HG02798 (cell line): ENCODE measurements around the gene LRRC8D.
A peak's percentile ranks its signal among the peaks of the same experiment; 100 is the strongest.

Source experiments
- ATAC-seq: cut with Tn5 transposase; IDR thresholded peaks from one replicate; pipeline ENCODE4 v1.9.1; 2021; ENCODE audit warnings: mild to moderate bottlenecking; ENCODE audit not compliant: unreplicated experiment, poor library complexity

LRRC8D gene

DNA sequence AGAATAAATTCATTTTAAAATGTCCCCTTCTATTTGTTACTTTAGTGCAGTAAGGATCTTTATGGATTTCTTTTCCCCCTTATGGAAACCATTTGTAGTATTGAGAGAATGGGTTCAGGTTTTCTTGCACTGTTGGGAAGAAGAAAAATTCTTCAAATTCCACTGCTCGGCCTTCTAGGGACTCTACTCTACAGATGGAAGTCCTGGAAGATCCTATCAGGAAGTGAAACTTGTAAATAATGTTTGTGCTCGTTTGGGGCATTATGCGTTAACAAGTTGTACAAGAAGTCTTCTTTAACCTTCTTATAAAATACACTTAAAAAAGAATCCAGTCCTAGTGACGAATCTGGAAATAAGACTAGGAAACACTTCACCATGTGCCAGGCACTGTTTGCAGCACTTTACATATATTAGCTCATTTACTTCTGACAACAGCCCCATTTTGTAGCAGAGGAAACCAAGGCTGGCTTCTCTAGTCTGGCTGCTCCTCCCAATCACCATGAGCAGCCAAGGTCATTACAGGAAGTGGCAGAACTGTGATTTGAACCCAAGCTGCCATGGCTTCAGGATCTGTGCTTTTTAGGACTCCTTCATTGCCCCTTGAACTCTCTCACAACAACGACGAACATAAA is 11.8 kb downstream of the LRRC8D start:
- no peak for ATAC-seq

GRCh38 chr1:89833183-89834082 is 12.6 kb downstream of the LRRC8D start:
- ATAC-seq, result no peak

GRCh38 chr1:89834083-89834704 is 13.4 kb downstream of the LRRC8D start:
- ATAC-seq, result no peak

- ATAC-seq, result no peak
Observed at GRCh38 chr1:89836252-89837035, 15.6 kb downstream of the LRRC8D start.

DNA sequence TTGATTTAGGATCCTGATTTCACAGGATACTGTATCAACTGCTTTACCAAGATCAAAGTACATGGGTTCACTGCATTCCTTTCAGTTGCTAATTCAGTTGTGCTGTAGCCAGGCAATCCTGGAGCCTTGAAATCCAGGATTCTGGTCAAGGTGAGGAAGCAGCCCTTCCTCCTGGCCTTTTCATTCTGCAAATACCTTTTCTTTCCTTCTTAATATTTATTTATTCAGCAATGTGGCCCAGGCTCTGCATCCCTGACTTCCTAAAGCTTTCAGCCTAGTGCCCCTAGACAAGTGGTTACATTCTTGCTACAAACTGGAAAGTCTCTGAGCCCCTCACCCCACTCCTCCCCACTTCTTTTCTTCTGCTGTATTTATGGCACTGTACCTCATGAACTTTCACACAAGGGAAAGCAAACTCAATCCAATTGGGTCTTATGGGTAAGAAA is 16.2 kb downstream of the LRRC8D start:
- no peak for ATAC-seq

DNA sequence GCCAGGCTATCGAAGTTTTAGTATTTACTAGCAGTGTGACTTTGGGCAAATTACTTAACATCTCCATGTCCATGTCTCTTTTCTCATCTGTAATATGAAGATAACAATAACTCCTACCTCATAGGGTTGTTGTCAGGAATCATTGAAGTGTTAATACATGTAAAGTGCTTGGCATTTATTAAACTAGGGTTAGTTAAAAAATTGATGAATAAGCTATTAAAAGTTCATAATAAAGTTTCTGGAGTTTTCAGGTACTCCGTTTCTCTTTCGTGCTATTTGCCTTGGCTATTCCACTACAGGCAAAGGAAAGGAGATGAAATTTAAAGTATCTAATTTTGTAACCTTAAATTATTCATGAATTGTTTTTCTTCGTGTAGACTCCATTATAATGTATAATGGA is 16.7 kb downstream of the LRRC8D start:
- ATAC-seq, result no peak

DNA sequence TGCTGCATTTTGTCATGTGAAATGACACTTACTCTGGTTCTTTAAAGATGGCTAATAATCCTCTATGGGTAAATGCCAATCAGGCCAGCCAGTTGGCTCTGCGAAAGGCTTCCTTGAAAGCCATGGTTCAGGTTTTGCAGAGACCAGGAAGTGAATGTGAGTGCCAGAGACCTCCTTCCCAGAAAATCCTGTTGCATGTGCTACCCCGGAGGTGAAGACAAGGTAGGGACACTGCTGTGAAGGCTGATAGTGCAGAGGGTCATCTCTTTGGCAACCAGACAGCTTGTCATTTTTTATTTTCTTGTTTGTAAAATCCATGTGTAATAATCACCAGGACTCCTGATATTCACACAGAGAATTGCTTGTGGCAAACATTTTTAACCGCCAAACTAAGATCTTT is 18.7 kb downstream of the LRRC8D start:
- no peak for ATAC-seq

DNA sequence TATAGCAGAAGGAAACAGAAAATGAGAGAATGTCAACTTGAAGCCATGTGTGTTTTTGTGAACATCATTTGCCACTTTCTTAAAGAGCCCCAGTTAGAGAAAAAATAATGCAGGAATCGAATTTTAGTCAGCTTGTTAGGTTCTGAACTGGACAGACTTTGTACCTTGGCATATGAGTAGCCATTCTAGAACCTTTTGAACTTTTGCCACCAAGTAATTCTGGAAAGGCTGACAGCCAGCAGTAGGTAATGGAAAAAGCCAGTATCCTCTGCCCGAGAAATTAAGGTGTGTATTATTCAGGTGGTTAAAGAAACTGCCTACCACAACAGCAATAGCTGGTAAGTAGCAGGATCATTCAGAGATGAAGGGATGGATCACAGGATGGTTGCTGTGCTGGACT is 20.7 kb downstream of the LRRC8D start:
- ATAC-seq, result no peak

- peak; percentile 46 for ATAC-seq
Observed at GRCh38 chr1:89842567-89843272, 21.9 kb downstream of the LRRC8D start.

GRCh38 chr1:89843273-89844130 is 22.7 kb downstream of the LRRC8D start:
- ATAC-seq, result peak; percentile 94

- no peak for ATAC-seq
Observed at GRCh38 chr1:89844241-89844807, 23.5 kb downstream of the LRRC8D start.

GRCh38 chr1:89844860-89845259 is 24.0 kb downstream of the LRRC8D start:
- ATAC-seq, result no peak

DNA sequence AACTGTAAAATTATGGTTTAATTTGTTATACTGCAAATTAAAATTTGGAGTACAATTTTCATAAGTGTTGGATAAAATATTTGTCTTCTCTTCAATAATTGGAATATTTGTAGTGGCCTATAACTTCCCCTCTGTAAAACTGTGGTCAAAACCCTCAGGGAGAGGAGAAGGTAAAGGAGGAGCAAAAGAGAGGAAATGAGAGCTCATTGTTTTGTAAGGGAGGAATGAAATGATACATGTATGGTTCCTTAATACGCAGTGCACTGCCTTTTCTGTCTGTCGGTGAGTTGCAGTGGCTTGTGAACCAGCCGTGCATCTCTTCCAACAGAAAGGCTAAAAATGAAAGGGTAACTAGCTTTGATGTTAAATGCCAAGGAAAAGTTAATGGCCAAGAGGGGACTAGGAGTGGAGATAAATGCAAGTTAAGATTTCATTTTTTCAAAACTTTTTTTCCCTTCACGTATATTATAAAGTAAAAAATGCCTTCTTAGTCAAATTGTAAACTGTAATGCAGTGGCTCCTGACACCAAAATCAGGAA is 26.4 kb downstream of the LRRC8D start:
- ATAC-seq, result no peak

DNA sequence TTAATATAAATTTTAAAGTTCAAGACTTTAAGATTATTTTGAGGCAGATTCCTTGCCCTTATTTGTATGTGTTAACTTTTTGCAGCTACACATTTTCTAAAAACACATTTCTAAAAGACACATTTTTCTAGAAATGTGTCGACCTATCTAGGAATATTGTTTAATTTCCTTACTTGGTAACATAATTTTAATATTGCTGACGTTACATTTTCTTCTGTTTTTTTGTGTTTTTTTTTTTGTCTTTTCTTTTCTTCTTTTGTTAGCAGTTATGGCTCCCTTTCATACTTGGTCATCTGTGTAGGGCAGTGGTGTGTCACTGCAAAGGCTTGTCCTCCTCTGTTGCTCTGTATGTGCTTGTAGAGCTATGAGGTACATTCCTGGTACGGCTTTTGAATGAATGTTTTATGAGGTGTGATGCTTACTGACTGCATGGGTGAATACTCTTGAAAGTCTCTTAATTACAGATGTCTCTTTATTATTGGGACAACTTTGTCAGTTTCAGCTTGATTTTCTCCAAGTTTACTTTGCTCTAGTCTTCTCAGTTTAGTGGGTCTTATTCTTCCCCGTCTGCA is 30.1 kb downstream of the LRRC8D start:
- no peak for ATAC-seq

DNA sequence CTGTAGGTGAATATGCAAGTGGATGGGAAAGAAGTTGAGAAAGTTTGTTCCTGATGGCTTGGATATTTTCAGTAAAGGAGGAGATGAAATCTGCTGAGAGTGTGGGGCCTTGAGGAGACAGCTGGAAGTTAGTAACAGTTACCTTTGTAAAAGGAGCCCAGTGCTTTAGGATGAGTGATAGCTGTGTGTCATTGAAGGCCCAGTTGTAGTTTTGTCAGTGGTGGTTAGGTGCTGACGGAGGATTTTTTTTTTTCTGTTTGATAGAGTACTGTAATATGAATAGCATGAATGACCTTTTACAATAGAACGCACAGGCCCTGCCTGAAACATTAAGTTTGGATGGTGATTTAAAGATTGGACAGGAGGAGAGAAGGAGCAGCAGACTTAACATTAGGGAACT is 33.3 kb downstream of the LRRC8D start:
- no peak for ATAC-seq

DNA sequence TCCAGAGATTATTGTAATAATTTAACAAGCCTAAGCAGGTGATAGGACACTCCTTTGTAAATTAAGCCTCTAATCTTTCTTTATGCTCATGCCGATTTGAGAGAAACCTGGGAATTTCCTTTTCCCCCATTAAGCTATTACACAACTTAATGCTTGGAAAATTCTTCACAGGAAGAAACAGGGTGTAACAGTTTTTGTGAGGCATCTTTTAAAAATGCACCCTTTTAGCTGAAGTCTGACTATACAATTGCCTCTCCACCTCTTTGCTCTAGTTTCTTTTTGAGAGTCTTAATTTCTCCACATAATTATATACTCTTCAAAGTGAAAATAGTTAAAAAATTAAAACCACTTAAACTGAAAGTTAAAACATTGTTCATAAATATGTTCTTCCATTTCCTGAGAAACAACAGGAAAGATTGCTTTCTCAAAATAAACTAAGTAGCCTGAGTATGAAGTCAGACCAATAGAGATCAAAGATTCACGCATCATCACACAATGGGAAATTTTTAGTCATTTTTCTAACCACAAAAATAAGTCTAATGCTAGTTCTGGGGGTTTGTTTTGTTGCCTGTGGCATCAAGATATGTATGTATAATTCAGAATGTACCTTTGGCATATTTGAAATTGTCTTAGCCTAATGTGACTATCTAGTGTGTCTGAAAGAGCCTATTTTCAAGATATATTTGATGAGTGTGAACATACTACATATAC is 34.7 kb downstream of the LRRC8D start:
- ATAC-seq, result peak; percentile 69

DNA sequence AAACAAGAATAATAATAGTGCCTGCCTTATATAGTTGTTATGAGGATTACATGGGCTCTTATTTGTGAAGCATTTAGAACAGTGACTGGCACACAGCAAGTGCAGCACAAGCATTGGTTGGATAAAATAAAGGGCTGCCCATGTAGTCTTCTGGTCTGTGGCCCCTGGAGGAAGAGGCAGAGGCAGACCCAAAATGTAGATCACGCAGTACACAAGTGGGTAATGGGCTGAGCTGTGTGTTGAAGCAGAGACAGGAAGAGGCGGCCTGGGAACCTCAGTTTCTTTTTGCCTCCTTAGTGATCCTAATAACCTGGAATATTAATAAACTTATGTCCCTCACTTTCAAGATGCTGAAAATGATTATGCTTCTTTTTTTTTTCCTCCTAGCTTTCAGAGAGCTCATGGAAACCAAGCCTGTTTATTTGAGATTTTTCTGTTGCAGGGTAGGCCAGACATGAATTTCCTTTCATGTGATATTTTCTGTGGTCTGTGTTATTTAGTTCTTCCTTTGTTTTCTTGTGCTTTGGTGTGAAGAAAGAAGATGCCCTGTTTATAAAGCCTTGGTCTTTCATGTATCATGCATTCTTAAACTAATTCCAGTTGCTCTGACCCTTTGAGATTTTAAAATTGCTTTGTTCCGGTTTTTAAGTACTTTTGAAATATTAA is 42.5 kb downstream of the LRRC8D start:
- ATAC-seq, result no peak
